Fibroblast of peridontal ligament (primary cell): Measurements from ENCODE around the gene ZNF700.
"Not testable (repeated sequence)": the region's sequence is repeated elsewhere in the genome, so short reads cannot be mapped to it uniquely, and the experiment has no call there.

Experiments
- DNase-seq: peaks from one replicate; pipeline ENCODE4 v3.0.0-alpha.2; 2010; ENCODE audit errors: extremely low read depth

The ZNF700 gene

GRCh38 chr19:11924886-11925650, at the start of gene ZNF700:
ZNF700 (plus strand) TSS chr19:11925107; CDS start chr19:11925211, 104 bp downstream.
- DNase-seq: peak; percentile 87

DNA sequence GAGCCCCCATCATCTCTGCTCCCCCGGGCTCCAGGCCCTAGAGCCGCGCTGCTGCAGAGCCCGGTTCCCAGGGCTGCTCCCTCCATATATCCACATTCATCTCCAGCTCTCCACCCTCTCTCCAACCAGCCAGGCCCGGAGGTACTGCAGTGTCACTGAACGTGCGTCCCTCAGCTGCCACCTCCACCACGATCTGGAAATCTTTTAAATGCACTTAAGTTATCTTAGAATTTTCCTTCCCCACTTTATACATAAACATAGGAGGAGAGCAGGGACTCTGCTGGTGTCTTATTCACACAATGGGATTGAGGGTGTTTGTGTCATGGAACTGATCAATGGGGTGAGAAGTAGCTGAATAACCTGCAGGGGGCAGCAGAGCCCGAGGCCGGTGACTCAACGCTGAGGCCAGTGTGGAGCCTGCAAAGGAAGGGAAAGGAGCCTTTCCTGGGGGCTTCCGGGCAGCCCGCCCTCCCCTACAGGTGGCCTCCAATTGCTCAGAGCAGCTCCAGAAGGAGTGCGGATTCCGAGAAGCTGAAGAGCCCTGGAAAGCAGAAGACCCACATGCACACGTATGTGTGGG, 45.1 kb upstream of the ZNF700 start:
- DNase-seq: not testable (repeated sequence)

DNA sequence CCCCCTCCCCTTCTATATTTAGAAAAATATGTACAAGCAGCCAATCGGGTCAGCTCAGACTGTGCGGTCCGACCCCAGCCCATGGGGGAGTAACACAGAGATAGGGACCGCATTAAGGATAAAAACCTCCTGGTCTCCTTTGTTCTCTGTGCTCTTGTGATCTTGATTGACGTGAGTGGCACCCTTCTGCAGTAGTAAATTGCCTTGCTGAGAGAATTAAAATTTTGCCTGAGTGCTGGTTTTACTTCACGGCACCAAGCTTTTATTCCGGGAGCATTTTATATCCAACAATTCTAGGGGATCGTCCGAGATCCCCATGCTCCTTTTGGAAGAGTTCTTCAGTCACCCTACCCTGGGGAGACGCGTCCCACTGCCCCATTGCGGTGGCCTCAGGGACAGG, 44.3 kb upstream of the ZNF700 start:
- no peak for DNase-seq

DNA sequence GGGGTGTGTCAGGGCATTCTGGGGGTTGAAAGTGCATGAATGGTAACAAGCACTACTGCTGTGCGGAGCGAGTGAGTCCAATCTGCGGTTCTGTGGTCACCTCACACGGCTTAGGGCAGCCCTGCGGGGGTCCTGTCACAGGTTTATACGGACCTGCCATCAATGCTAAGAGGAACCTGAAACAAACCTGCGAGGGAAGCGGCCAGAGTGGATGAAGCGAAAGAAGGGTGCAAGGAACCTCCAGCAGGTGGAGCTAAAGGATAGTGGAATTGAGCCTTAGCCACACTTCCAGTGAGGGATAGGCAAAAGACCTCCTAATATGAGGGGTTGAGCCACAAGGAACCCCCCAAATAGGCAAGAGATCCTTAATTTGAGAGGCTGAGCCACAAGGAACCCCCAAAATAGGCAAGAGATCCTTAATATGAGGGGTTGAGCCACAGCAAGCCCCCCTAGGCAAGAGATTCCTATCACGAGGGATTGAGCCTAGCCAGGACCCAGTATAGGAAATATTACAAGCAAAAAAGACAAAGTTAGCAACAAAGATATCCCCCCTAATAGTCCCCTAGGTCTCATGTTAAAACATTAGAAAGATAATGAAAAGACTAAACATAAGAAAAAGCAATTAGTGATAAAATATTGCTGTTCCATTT, 43.6 kb upstream of the ZNF700 start:
- peak; percentile 54 for DNase-seq

- no peak for DNase-seq
Measured at GRCh38 chr19:11882606-11883005, 42.3 kb upstream of the ZNF700 start.

DNA sequence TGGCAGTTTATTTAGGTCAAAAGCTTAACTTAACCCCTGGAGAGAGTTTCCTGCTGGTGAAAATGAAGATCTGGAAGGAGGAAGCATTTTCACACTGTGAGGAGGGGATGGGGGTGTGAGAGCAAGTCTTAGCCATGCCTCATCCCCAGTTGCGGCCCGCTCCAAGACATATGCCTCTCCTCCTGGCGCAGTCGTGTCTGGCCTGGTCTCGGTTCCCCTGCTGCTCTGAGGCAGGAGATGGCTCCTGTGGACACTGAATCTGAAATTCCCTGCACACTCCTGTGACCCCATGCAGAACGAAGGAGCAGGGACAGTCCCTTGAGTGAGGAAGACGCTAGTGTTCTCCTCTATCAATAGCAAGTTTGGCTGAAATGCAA, 37.7 kb upstream of the ZNF700 start:
- DNase-seq: no peak

GRCh38 chr19:11887611-11888531, 37.0 kb upstream of the ZNF700 start, which contains the start of gene ZNF69:
ZNF69 (plus strand) TSS chr19:11887782; CDS start chr19:11887924, 142 bp downstream.
- peak; percentile 54 for DNase-seq

- not testable (repeated sequence) for DNase-seq
Measured at GRCh38 chr19:11889901-11890300, 35.0 kb upstream of the ZNF700 start.

- no peak for DNase-seq
Measured at GRCh38 chr19:11890634-11891033, 34.3 kb upstream of the ZNF700 start.

GRCh38 chr19:11894851-11895250, 30.1 kb upstream of the ZNF700 start:
- no peak for DNase-seq

DNA sequence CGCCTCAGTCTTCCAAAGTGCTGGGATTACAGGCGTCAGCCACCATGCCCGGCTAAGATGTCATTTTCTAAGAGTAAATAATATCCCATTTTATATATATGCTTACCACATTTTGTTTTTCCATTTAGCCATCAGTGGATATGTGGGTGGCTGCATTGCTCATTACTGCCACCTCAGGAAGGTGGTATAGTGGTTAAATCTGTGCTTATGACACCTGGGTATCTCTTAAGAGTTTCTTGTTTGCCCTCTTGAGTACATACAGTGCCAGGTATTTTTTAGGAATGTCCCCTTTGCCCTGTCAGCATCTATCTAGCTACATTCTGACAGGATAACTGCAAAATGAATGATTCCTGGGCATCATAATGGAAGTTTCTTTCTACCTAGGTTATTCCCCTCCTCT, 22.7 kb upstream of the ZNF700 start:
- DNase-seq: no peak

- no peak for DNase-seq
Measured at GRCh38 chr19:11905928-11906327, 19.0 kb upstream of the ZNF700 start.

- DNase-seq: not testable (repeated sequence)
Measured at GRCh38 chr19:11911937-11912336, 13.0 kb upstream of the ZNF700 start.

GRCh38 chr19:11914417-11915051, 10.4 kb upstream of the ZNF700 start:
- DNase-seq: not testable (repeated sequence)

GRCh38 chr19:11921852-11922495, 2.9 kb upstream of the ZNF700 start:
- no peak for DNase-seq

DNA sequence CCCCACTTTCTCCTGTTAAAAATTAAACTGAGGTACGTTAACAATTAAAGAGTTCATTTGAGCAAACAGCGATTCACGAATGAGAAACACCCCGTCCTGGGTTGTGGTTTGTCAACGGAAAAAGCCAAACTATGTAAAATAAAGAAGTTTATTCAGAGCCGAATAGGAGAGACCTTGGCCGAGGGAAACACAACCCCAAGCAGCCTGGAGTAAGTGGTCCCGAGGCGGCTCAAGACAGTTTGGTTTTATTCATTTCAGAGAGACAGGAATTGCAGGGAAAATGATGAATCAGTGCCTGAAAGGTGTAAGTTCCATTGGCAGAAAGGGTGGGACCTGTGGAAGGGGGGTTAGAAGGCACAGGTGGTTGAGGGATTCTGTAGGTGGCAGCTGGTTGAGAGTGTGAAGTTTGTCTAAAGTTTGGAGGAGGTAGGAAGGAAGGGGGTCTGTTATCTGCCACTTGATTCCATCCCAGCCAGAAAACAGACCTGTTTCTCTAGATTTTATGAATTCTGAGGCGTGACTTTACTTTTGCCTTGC, 812 bp downstream of the ZNF700 start:
- not testable (repeated sequence) for DNase-seq

DNA sequence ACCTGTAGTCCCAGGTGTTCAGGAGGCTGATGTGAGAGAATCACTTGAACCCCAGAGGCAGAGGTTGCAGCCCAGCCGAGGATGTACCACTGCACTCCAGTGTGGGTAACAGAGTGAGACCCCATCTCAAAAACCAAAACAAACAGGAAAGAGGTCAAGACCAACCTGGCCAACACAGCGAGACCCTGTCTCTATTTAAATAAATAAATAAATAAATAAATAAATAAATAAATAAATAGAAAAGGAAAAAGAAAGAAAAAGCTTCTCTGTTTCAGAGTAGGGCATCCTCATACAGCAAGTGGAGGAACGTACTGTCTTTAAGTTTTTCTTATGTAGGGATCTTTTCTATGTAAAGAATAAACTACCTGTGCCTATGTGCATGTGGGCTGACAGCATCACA, 2.3 kb downstream of the ZNF700 start:
- DNase-seq: no peak

DNA sequence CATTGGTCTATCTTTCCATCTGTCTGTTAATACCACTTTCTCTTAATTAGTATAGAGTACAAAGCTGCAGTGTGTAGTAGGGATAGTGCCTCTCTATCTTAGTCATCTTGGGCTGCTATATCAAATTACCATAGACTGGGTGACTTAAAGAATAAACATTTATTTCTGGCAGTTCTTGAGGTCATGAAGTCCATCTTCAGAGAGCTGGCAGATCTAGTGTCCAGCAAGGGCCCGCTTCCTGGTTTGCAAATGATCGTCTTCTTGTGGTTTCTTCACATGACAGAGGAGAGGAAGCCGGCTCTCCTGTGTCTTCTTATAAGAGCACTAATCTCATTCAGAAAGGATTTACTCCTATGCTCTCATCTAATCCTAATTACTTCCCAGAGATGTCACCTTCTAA, 6.1 kb downstream of the ZNF700 start:
- DNase-seq: peak; percentile 39

GRCh38 chr19:11931513-11931912, 6.6 kb downstream of the ZNF700 start:
- DNase-seq: no peak

DNA sequence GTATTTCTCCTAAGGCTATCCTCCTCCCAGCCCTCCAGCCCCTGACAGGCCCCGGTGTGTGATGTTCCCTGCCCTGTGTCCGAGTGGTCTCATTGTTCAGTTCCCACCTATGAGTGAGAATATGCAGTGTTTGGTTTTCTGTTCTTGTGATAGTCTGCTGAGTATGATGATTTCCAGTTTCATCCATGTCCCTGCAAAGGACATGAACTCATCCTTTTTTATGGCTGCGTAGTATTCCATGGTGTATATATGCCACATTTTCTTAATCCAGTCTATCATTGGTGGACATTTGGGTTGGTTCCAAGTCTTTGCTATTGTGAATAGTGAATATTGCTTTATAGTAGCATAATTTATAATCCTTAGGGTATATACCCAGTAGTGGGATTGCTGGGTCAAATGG, 10.9 kb downstream of the ZNF700 start:
- DNase-seq: not testable (repeated sequence)
